ENCODE measurements around the gene DPP6. TPM values are rescaled to one million over a fixed set of nuclear protein-coding genes. Genes with fewer than 3 reads are reported as not detected.

The DPP6 gene
- total and polyA plus RNA-seq, 9 of the 15 experiments (the other 6 are each of a cell fraction or from before 2014, with no cell fraction given), result not detected

- Histone ChIP-seq H3K9ac (ENCODE audit: insufficient read depth in 1 of 2, low read depth in 2 of 2, low read length in 2 of 2) (no peak overlapping the region), H3K4me2 (ENCODE audit: insufficient read depth, low read length) (no peak overlapping the region), H3K4me1 (replicated peaks in 1 of 2; ENCODE audit: control insufficient read depth in 2 of 2, insufficient read depth in 2 of 2, low read length in 2 of 2) (peaks cover 0 to 2% of the 10 kb centered on the region in 2 experiments; a peak in 1 of 5 replicates), H3K9me3 (replicated peaks; ENCODE audit: control insufficient read depth, insufficient read depth, low read depth, low read length) (no peaks in the 10 kb centered on the region), H4K20me1 (replicated peaks; ENCODE audit: control insufficient read depth, insufficient read depth, low read length) (no peaks in the 10 kb centered on the region), H2AFZ (ENCODE audit: low read depth, low read length) (no peak overlapping the region), H3K4me3 (no peak overlapping the region), H3K79me2 (ENCODE audit: control insufficient read depth, insufficient read depth, low read length) (no peaks in the 10 kb centered on the region), H3K27me3 (ENCODE audit: control insufficient read depth in 2 of 2, insufficient read depth in 2 of 2, low read length in 2 of 2) (peaks cover 76 to 92% of the 10 kb centered on the region in 2 experiments), H3K36me3 (ENCODE audit: control insufficient read depth, insufficient read depth, low read length) (no peaks in the 10 kb centered on the region), H3K9me1 (ENCODE audit: control insufficient read depth, insufficient read depth, low read length) (no peaks in the 10 kb centered on the region), H3K27ac (ENCODE audit: extremely low read depth, low read depth, low read length) (no peak overlapping the region)
- POLR2A ChIA-PET, result no interaction called here
- in situ Hi-C loops (cut with MboI), result no loop called here
- no peak for TF ChIP-seq RREB1 (CRISPR knock-in tag; IDR thresholded peaks at IDR 0.05)
- DNase-seq (ENCODE audit: extremely low read depth in 1 of 4, low spot score in 3 of 4) (no peak), ATAC-seq (no peak), FAIRE-seq (no peak)
- 2% methylated on average over 13 of the region's 13 CpGs for WGBS (ENCODE audit: insufficient coverage, low coverage, missing lambda C conversion rate)
- no TSS peak for BruUV-seq (replicated peaks)
- CTCF ChIA-PET (ENCODE audit: low intra/inter-chr PET ratio), result no interaction called here
- intact Hi-C loops (cut with micrococcal nuclease), result no loop called here
Observed at GRCh38 chr7:154875297-154875696, 823.1 kb downstream of the DPP6 start.
